ENCODE data around the gene CHMP1A.

Gene CHMP1A

DNA sequence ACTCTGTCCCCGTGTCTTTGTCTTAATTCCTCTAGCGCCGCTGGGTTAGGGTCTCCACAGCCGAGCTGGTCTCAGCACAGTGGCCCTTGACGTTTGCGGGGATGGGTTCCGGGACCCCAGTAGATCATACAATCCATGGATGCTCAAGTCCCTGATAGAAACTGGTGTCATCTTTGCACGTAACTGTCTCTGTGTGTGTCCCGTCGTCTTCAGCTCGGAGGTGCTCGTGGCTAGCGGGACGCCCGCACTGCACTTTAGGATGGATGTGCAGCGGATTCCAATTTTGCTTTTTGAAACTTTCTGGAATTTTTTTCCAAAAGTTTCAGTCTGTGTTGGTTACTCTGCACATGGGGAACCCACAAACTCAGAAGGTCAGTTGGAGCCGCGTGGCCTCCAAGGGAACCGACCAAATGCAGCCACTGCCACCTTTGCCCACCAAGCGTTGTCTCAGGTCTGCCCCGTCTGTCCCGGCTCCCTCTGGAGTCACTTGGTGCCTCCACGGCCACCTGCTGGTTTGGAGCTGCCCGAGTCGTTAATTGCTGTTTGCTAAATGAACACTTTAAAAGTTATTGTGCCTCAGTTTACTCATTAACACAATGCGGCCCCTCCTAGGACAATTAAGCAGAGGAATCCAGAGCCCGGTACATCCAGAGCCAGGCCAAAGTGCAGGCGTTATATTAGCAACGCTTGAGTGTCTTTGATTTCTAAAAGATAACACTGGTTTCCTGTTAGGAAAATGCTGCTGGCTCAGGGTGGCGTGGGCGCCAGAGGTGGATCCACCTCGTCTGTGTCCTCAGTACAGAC is 49.4 kb downstream of the CHMP1A start:
- DNase-seq (ENCODE audit: low read depth): no peak
- no peak overlapping the region for H3K4me3 ChIP-seq (ENCODE audit: low read depth, low read length)
- TF ChIP-seq, protein P1, sequence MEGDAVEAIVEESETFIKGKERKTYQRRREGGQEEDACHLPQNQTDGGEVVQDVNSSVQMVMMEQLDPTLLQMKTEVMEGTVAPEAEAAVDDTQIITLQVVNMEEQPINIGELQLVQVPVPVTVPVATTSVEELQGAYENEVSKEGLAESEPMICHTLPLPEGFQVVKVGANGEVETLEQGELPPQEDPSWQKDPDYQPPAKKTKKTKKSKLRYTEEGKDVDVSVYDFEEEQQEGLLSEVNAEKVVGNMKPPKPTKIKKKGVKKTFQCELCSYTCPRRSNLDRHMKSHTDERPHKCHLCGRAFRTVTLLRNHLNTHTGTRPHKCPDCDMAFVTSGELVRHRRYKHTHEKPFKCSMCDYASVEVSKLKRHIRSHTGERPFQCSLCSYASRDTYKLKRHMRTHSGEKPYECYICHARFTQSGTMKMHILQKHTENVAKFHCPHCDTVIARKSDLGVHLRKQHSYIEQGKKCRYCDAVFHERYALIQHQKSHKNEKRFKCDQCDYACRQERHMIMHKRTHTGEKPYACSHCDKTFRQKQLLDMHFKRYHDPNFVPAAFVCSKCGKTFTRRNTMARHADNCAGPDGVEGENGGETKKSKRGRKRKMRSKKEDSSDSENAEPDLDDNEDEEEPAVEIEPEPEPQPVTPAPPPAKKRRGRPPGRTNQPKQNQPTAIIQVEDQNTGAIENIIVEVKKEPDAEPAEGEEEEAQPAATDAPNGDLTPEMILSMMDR (IDR thresholded peaks at IDR 0.05; ENCODE audit: low read depth, low read length, missing control alignments): no peak

DNA sequence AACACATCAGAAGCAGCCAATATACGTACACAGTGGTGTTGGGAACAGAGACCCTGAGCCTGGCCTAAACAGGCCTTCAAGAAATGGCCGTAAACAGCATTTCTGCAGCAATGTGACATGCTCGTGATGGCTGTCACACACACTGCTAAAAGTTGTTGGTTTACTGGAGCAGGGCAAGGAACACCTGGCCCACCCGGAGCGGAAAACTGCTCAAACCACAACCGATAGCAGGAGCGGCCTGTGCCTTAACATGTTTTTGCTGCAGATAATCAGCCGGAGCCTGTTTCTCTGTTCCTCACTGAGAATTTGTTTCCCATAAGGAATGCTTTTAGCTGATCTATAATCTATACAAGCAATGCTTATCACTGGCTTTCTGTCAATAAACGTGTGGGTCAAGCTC is 50.1 kb downstream of the CHMP1A start:
- TF ChIP-seq, protein P1 (IDR thresholded peaks at IDR 0.05; ENCODE audit: low read depth, low read length, missing control alignments): no peak
- DNase-seq (ENCODE audit: low read depth): no peak
- H3K4me3 ChIP-seq (ENCODE audit: low read depth, low read length): no peak overlapping the region

DNA sequence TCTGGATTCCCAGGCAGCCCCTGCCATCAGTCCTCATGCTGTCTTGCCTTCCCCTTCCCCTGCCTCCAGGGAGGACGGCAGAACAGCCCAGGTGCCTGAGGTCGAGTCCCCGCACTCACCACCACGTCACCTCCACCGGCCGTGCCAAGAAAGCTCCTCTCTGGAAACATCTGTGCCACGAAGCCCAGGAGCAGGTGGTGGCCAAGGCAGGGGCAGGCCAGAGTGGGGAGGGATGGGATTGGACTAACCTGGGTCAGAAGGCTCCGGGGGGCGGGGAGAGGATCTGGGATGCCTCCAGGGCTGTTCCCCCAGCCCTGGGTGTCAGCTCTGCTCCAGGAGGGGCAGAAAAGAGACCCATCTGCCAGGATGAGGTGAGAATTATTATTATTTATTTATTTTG is 51.5 kb downstream of the CHMP1A start:
- DNase-seq (ENCODE audit: low read depth): no peak
- TF ChIP-seq, protein P1 (IDR thresholded peaks at IDR 0.05; ENCODE audit: low read depth, low read length, missing control alignments): no peak
- H3K4me3 ChIP-seq (ENCODE audit: low read depth, low read length): no peak overlapping the region

DNA sequence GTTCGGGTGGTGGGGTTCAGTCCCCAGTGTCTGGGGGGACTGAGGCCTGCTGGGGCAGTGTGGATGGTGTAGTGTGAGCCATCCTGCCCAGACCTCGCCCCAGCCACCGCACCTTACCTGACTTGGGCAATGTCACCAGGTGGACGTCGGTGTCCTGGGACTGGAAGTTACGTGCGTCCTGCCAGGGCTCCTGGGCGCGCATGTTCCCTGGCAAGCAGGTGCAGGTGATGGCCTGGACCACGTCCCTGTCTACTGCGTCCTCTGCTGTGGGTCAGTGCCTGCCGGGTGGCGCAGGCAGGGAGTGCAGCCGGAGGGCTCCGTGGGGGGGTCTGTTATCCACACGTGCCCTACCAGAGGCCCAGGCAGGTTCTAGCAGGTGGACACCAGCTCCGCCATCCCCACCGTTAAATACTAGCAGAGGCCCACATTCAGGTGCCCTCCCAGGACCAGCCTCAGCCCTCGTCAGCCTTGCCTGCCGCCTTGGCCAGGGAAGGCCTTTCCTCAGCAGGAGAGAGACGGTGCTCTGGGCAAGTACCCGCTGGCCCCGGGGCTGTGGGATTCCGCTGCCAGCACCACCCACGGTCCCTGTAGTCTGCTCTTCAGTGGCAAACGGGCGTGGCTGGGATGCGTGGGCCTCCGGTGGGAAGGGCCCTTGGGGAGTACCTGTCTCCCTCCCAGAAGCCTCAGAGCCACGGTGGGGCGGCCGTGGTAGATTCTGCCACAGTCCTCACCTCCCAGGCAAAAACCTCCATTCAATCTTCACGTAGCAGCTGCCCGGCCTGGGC is 52.1 kb downstream of the CHMP1A start:
- TF ChIP-seq, protein P1 (IDR thresholded peaks at IDR 0.05; ENCODE audit: low read depth, low read length, missing control alignments): no peak
- H3K4me3 ChIP-seq (ENCODE audit: low read depth, low read length): no peak overlapping the region
- no peak for DNase-seq (ENCODE audit: low read depth)

DNA sequence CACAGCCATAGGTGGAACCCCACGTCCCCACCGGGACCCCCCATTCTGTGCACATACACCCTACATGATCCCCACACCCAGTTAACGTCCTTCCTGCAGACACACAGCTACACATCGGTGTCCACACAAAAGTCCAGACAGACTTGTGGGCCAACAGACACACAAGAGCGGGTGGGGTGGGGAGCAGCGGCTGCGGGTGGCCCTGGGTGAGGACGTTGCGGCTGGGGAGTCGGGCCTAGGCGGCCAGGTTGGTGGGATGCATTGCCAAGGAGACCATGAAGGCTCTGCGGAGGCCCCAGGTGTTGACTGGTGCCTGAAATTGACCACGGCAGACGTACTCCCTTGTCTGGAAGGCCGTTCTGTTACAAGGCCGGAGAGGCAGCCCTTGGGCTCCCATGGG is 52.7 kb downstream of the CHMP1A start:
- H3K4me3 ChIP-seq (ENCODE audit: low read depth, low read length): no peak overlapping the region
- DNase-seq (ENCODE audit: low read depth): no peak
- TF ChIP-seq, protein P1 (IDR thresholded peaks at IDR 0.05; ENCODE audit: low read depth, low read length, missing control alignments): no peak

DNA sequence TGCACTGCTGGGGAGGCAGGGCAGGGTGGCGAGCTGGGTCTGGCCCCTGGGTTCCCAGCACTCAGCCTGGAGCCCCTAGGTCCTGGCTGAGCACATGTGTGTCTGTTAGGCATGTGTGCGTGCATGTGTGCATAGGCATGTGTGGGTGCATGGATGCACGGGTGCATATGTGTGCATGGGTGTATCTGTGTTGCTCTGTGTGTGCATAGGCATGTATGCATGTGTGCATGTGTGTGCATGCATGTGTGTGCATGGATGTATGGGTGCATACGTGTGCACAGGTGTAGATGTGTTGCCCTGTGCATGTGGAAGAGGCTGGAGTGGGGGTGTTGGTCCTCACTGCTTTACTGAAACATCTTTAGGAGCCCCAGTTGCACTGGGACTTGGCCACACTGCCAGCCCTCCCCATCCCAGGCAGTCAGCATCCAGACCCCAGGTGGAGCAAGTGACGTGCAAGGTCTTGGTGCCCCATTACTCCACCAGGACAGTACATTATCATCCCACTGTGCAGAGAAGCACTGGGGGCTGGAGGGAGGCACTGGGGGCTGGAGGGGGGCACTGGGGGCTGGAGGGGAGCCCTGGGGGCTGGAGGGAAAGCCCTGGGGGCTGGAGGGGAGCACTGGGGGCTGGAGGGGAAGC is 54.4 kb downstream of the CHMP1A start:
- DNase-seq (ENCODE audit: low read depth): no peak
- TF ChIP-seq, protein P1 (IDR thresholded peaks at IDR 0.05; ENCODE audit: low read depth, low read length, missing control alignments): no peak
- no peak overlapping the region for H3K4me3 ChIP-seq (ENCODE audit: low read depth, low read length)
